PC-3 (cell line): ENCODE results near the gene JMJD7.

Source experiments
- CTCF ChIP-seq: fragments of 300-600 bp; sonication (generic); conservative IDR thresholded peaks from 2 replicates; pipeline ENCODE4 v1.5.1; 2017; ENCODE audit warnings: antibody characterized with exemption, low read depth, mild to moderate bottlenecking, low read length
- EZH2 ChIP-seq: fragments of 300-600 bp; sonication (generic); IDR thresholded peaks from one replicate; pipeline ENCODE4 v1.6.1; 2017; ENCODE audit warnings: antibody characterized with exemption, mild to moderate bottlenecking, low read length; ENCODE audit not compliant: unreplicated experiment
- EZH2phosphoT487 ChIP-seq: fragments of 300-600 bp; sonication (generic); IDR thresholded peaks from 2 replicates; pipeline ENCODE4 v1.6.1; 2018; ENCODE audit warnings: mild to moderate bottlenecking, antibody characterized with exemption, low read length, borderline replicate concordance

- TF ChIP-seq EZH2 (no peak), CTCF (no peak), EZH2phosphoT487 (no peak)
Observed at GRCh38 chr15:41799488-41799805, 28.4 kb upstream of the JMJD7 start.
